Thymus (tissue), 11 donors: Measurements from ENCODE around the gene PACRG. TPM values are rescaled to one million over a fixed set of nuclear protein-coding genes. Genes with fewer than 3 reads are reported as not detected.

ENCODE experiments used
- DNase-seq, 9 donors: peaks; one replicate each; pipeline ENCODE4 v3.0.0-alpha.2; 2013; ENCODE audit warnings: low spot score in 9 of 9, low read depth in 6 of 9, missing footprints in 1 of 9
- H3K27ac ChIP-seq, 2 donors: one replicate each; pipeline ENCODE4 v1.5.1; 2013; ENCODE audit warnings: control low read depth in 1 of 2, low read depth in 1 of 2, low read length in 1 of 2, mild to moderate bottlenecking in 1 of 2, moderate library complexity in 1 of 2
- H3K27me3 ChIP-seq, 2 donors: one replicate each; pipeline ENCODE4 v1.5.1; 2013; ENCODE audit warnings: low read length in 1 of 2; ENCODE audit not compliant: control insufficient read depth in 2 of 2, insufficient read depth in 1 of 2
- H3K36me3 ChIP-seq, 2 donors: one replicate each; pipeline ENCODE4 v1.5.1; 2013; ENCODE audit warnings: low read length in 1 of 2, mild to moderate bottlenecking in 1 of 2, moderate library complexity in 1 of 2; ENCODE audit not compliant: control insufficient read depth in 2 of 2, insufficient read depth in 2 of 2
- H3K4me1 ChIP-seq, 2 donors: one replicate each; pipeline ENCODE4 v1.5.1; 2013; ENCODE audit warnings: low read length in 2 of 2; ENCODE audit not compliant: control insufficient read depth in 2 of 2, insufficient read depth in 2 of 2
- H3K4me3 ChIP-seq, 2 donors: one replicate each; pipeline ENCODE4 v1.5.1; 2013; ENCODE audit warnings: low read length in 2 of 2, control low read depth in 1 of 2, mild to moderate bottlenecking in 1 of 2
- H3K9me3 ChIP-seq, 2 donors: one replicate each; pipeline ENCODE4 v1.5.1; 2013; ENCODE audit warnings: low read length in 1 of 2, mild to moderate bottlenecking in 1 of 2; ENCODE audit not compliant: control insufficient read depth in 2 of 2, insufficient read depth in 1 of 2
- WGBS: extraction: QIAGEN DNeasy Blood & Tissue Kit; methylation state at CpG from one replicate; pipeline ENCODE4 v1.1.7; 2013; 5-methylcytosine and 5-hydroxymethylcytosine counted together
- polyA plus RNA-seq: library from polyadenylated mRNA; stranded (reverse); fragments of 200-250 nt; gene quantifications from one replicate; pipeline ENCODE4 v1.2.3, GENCODE V29; 2013
- total RNA-seq: library from RNA; stranded (reverse); fragments of 120-200 nt; gene quantifications from one replicate; pipeline ENCODE4 v1.2.4, GENCODE V29; 2013
- donor health status: healthy.

The PACRG gene
- total and polyA plus RNA-seq, 2 donors, result 0.42 to 0.62 TPM

GRCh38 chr6:163118941-163119340 lies 391.2 kb downstream of the PACRG start:
- no peaks in the 10 kb centered on the region for H3K27me3 ChIP-seq
- H3K4me3 ChIP-seq, result no peak overlapping the region
- H3K4me1 ChIP-seq, result no peaks in the 10 kb centered on the region
- no peaks in the 10 kb centered on the region for H3K9me3 ChIP-seq
- WGBS, result 89% methylated on average over 6 of the region's 6 CpGs
- no peak overlapping the region for H3K27ac ChIP-seq
- DNase-seq, result no peak
- no peaks in the 10 kb centered on the region for H3K36me3 ChIP-seq

GRCh38 chr6:163120223-163120622 lies 392.4 kb downstream of the PACRG start:
- no peak overlapping the region for H3K27ac ChIP-seq
- H3K36me3 ChIP-seq, result no peaks in the 10 kb centered on the region
- no peaks in the 10 kb centered on the region for H3K4me1 ChIP-seq
- no peaks in the 10 kb centered on the region for H3K9me3 ChIP-seq
- H3K27me3 ChIP-seq, result no peaks in the 10 kb centered on the region
- no peak for DNase-seq
- no peak overlapping the region for H3K4me3 ChIP-seq
- 90% methylated on average over 3 of the region's 3 CpGs for WGBS

- no peak for DNase-seq
- Histone ChIP-seq H3K9me3 (no peaks in the 10 kb centered on the region), H3K4me1 (no peaks in the 10 kb centered on the region), H3K27me3 (no peaks in the 10 kb centered on the region), H3K27ac (no peak overlapping the region), H3K36me3 (no peaks in the 10 kb centered on the region), H3K4me3 (no peak overlapping the region)
- 95% methylated on average over 5 of the region's 5 CpGs for WGBS
Measured at GRCh38 chr6:163121270-163121669, 393.5 kb downstream of the PACRG start.

- WGBS, result 87% methylated on average over 12 of the region's 12 CpGs
- DNase-seq, result peak in 2 of 9 donors; percentile 1
- no peaks in the 10 kb centered on the region for H3K4me1 ChIP-seq
- H3K4me3 ChIP-seq, result no peak overlapping the region
- H3K9me3 ChIP-seq, result no peaks in the 10 kb centered on the region
- H3K27ac ChIP-seq, result no peak overlapping the region
- H3K27me3 ChIP-seq, result no peaks in the 10 kb centered on the region
- no peaks in the 10 kb centered on the region for H3K36me3 ChIP-seq
Measured at GRCh38 chr6:163122365-163122764, 394.6 kb downstream of the PACRG start.

GRCh38 chr6:163123098-163123497 lies 395.3 kb downstream of the PACRG start:
- no peaks in the 10 kb centered on the region for H3K27me3 ChIP-seq
- H3K4me1 ChIP-seq, result no peaks in the 10 kb centered on the region
- no peak overlapping the region for H3K4me3 ChIP-seq
- 87% methylated on average over 9 of the region's 9 CpGs for WGBS
- DNase-seq, result no peak
- H3K9me3 ChIP-seq, result no peaks in the 10 kb centered on the region
- H3K36me3 ChIP-seq, result no peaks in the 10 kb centered on the region
- no peak overlapping the region for H3K27ac ChIP-seq

GRCh38 chr6:163126741-163127140 lies 399.0 kb downstream of the PACRG start:
- Histone ChIP-seq H3K4me3 (no peak overlapping the region), H3K9me3 (no peaks in the 10 kb centered on the region), H3K4me1 (no peaks in the 10 kb centered on the region), H3K27ac (no peak overlapping the region), H3K36me3 (no peaks in the 10 kb centered on the region), H3K27me3 (no peaks in the 10 kb centered on the region)
- 88% methylated on average over 4 of the region's 4 CpGs for WGBS
- no peak for DNase-seq

GRCh38 chr6:163127587-163127986 lies 399.8 kb downstream of the PACRG start:
- H3K4me1 ChIP-seq, result no peaks in the 10 kb centered on the region
- WGBS, result 95% methylated on average over 1 of the region's 1 CpG

GRCh38 chr6:163128324-163128723 lies 400.6 kb downstream of the PACRG start:
- Histone ChIP-seq H3K27ac (no peak overlapping the region), H3K4me1 (no peaks in the 10 kb centered on the region), H3K9me3 (no peaks in the 10 kb centered on the region), H3K27me3 (no peaks in the 10 kb centered on the region), H3K4me3 (no peak overlapping the region), H3K36me3 (no peaks in the 10 kb centered on the region)
- 92% methylated on average over 2 of the region's 2 CpGs for WGBS
- no peak for DNase-seq

More at GRCh38 chr6:163127587-163127986, 399.8 kb downstream of the PACRG start:
- Histone ChIP-seq H3K36me3 (no peaks in the 10 kb centered on the region), H3K9me3 (no peaks in the 10 kb centered on the region), H3K4me3 (no peak overlapping the region), H3K27me3 (no peaks in the 10 kb centered on the region), H3K27ac (no peak overlapping the region)
- DNase-seq, result no peak

- H3K27me3 ChIP-seq, result no peaks in the 10 kb centered on the region
- DNase-seq, result no peak
- no peaks in the 10 kb centered on the region for H3K36me3 ChIP-seq
- no peak overlapping the region for H3K27ac ChIP-seq
- no peak overlapping the region for H3K4me3 ChIP-seq
- no peaks in the 10 kb centered on the region for H3K9me3 ChIP-seq
- 80% methylated on average over 2 of the region's 2 CpGs for WGBS
- no peaks in the 10 kb centered on the region for H3K4me1 ChIP-seq
Measured at GRCh38 chr6:163132050-163132750, 404.4 kb downstream of the PACRG start.
